NCI-H1930 (cell line): ENCODE results near the gene DNAJC1.
A peak's percentile ranks its signal among the peaks of the same experiment; 100 is the strongest.
"Not testable (repeated sequence)": the region's sequence is repeated elsewhere in the genome, so short reads cannot be mapped to it uniquely, and the experiment has no call there.

ENCODE experiments used
- DNase-seq, 2 experiments: peaks; one replicate each; lab custom pipeline; 2025; lab: John Stamatoyannopoulos, UW

Gene DNAJC1

DNA sequence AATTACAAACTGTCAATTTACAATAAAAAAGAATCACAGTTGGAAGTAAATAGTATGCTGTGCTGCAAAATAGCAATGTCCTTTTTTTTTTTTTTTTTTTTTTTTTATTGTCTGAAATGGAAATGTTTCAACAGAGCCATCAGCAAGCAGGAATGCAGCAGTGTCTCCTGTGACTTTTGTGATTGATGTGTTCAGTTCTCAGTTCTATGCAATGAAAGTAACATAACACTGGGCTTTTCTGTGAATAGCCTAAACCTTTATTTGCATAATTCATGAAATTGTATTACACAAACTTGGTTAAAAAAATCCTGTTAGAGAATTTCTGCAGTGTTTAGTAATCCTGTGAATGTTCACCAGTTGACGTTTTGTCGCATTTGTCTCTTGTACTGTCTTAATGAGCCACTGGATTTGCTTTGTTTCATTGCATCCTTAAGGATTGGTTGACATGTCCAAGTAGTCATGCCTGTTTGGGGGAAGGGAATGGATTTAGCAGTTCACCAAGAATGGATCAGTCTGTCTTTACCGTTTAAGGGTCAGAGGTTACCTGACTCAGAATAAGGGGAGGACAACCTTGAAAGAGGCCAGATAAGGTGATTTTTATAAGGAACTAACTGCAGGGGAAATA, 276.8 kb downstream of the DNAJC1 start:
- no peak for DNase-seq

GRCh38 chr10:21724687-21725367, 278.7 kb downstream of the DNAJC1 start:
- DNase-seq: peak in 1 of 2 experiments; percentile 54

DNA sequence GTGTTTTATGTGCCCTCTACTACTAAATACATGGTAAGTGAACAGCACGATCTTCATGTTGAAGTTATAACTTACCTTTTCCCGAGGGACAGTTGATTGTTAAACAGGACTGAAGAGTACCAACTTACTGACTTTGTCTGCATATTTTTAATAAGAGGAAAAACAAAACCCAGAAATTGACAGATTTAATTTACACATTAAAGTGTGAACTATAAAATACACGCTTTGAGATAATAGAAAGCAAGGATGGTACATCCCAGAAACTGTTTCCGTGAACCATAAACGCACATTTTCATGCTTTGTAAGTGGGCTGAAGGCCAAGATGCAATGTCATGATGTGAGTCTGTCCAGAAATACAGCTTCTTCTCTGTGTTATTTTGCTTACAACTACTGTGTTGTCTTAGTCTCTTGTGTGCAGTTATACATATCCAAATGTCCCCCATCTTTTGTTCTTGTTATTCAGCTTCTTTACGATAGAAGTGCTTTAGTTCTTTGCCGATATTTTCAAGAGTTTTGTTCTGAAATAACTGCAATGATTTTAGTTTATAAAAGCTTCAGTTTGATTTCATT, 279.4 kb downstream of the DNAJC1 start:
- no peak for DNase-seq

DNA sequence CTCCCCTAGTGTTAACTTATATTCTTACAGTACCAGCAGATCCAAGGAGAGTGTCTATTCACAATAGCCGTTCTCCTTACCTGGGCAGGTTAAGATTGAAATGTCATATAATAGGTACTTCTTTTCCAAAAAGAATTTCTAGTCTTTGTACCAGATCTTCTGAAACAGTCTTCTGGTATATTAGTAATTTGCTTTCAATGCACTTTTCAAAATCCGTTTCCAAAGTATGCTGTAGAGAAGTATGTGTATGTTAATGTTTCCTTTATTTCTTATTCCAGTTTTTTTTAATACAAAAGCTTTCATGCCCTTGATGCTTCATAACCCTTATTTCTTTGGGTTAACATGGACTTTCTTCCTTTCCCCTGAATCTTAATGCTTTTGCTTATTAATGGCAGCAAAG, 281.3 kb downstream of the DNAJC1 start:
- no peak for DNase-seq

GRCh38 chr10:21721000-21721665, 282.4 kb downstream of the DNAJC1 start:
- no peak for DNase-seq

DNA sequence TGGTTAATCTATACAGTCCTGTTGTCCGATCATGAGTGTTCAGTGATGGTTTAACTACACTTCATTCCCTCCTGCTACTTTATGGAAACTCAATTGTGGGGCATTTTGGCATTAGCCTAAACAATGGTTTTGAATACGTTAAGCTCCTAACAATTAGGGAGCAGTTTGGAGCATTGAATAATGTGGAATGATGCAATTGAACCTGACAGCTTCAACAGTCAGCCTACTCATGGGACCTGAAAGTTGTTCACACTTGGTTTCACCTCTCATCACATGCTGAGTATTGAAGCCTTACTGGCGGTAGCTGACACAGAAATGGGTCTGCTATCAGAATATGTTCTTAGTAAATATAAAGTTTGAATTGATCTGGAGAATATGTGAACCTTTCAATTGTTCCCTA, 283.4 kb downstream of the DNAJC1 start:
- no peak for DNase-seq

DNA sequence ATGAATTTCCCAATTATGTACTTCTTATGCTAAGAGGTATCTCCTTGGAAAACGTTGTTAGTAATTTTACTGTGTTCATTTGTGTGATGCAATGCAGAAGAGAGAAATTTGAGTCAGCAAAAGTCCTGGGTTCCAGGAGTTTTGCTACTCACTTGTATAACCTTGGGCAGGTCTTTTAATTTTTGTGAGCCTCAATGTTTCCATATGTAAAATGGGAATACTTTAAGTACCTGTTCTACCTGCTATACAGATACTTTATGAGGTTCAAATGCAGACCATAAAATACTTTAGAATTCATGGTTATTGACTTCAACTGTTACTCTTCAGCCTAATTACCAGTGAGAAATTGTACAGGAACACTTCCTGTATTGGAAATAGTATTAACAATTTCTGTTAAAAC, 284.0 kb downstream of the DNAJC1 start:
- no peak for DNase-seq

GRCh38 chr10:21717437-21718054, 286.0 kb downstream of the DNAJC1 start:
- DNase-seq: not testable (repeated sequence)

GRCh38 chr10:21715531-21716195, 287.9 kb downstream of the DNAJC1 start:
- no peak for DNase-seq

DNA sequence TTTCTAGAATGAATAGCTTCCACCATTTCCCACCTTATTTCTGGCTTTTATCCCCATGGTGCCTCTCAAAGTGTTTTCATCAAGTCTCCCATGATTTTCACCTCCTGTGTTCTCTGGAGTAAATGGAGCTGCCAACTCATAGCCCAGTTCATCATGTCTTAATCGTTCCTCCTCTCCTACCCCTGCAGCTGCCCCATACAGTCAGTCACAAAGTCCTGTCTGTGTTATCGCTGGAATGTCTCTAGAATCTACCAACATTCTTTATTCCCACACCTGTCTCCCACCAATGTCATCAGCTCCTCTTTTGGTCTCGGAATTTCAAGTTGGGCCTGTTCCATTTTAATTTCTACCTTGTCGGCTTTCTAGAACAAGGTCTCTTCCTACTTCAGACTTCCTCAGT, 290.6 kb downstream of the DNAJC1 start:
- no peak for DNase-seq

DNA sequence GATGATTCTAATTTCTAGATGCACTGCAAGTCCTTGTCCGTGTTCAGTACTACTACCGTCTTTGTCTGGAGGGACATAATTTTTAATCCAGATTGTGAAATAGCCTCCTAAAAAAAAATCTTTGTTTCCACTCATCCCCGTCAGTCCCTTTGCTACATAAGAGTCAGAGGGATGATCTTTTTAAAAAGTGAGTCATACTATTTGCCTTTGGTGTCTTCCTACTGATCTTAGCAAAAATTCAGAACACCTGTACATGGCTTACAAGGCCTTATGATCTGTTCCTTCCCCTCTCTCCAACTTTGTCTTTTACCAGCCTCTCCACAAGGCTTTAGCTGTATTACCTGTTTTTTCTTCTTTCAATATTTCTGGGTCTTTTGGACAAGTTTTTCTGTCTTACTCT, 296.0 kb downstream of the DNAJC1 start:
- DNase-seq: no peak
